NCI-H82 (cell line): ENCODE measurements around the gene PTOV1.

Experiments
- DNase-seq: peaks from one replicate; lab custom pipeline; 2025; lab: John Stamatoyannopoulos, UW

PTOV1 gene

GRCh38 chr19:49817964-49818648 is 32.9 kb upstream of the PTOV1 start, which contains the start of gene MED25:
TSS of gene MED25 (plus strand) at chr19:49818289. CDS start at chr19:49818342, 53 bp downstream.
- peak; percentile 95 for DNase-seq

DNA sequence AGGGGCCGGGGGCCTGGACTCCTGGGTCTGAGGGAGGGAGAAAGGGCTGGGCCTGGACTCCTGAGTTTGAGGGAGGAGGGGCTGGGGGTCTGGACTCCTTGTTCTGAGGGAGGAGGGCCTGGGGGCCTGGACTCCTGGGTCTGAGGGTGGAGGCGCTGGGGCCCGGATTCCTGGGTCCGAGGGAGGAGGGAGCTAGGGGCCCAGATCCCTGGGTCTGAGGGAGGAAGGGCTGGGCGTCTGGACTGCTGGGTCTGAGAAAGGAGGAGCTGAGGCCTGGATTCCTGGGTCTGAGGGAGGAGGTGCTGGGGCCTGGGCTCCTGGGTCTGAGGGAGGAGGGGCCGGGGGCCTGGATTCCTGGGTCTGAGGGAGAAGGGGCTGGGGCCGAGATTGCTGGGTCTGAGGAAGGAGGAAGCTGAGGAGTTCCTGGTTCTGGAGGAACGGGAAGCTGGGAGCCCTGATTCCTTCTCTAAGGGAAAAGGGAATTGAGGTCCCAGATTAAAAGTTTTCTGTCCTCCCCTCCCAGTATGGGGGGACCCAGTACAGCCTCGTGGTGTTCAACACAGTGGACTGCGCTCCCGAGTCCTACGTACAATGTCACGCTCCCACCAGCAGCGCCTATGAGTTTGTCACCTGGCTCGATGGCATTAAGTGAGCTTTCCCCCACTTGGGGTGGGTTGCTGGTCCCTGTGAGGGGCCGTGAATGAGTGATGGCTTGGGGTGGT is 32.1 kb upstream of the PTOV1 start:
- DNase-seq, result peak; percentile 66

- DNase-seq, result peak; percentile 58
Measured at GRCh38 chr19:49819452-49820115, 31.4 kb upstream of the PTOV1 start.

- DNase-seq, result peak; percentile 99
Measured at GRCh38 chr19:49820125-49820524, 30.8 kb upstream of the PTOV1 start.

DNA sequence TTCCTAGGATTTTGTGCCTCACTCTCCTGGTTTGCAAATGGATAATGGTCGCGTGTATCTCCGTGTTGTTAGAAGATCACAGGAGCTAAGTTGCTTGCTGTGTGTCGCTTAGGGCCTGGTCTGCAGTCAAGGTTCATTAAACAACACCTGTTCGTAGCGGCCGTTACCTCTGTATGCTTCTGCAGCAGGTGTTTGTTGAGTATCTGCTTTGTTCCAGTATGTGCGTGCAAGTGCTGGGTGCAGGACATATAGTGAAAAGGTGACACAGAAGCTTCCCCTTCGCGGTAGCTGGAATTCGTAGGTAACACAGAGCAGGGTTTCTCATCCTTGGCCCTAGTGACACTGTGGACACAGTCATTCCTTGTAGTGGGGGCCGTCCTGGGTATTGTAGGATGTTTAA is 27.5 kb upstream of the PTOV1 start:
- DNase-seq, result no peak

DNA sequence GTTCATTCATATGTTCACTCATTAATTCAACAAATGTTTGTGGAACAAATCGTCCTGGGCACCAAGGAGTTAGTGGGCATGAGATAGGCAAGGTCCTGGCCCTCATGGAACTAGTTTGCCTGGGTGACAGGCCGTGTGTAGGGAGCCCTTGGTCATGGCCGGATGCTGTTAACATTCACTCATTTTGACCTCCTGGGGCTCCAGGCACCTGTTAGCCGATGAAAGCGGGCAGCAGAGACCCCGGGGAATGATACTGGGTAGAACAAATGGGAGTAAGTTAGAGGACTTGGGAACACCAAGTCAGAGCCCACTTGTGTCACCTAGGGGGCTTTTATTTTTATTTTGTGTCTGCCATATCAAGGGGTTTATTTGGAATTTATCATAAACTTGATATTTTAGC is 26.3 kb upstream of the PTOV1 start:
- DNase-seq, result no peak

DNA sequence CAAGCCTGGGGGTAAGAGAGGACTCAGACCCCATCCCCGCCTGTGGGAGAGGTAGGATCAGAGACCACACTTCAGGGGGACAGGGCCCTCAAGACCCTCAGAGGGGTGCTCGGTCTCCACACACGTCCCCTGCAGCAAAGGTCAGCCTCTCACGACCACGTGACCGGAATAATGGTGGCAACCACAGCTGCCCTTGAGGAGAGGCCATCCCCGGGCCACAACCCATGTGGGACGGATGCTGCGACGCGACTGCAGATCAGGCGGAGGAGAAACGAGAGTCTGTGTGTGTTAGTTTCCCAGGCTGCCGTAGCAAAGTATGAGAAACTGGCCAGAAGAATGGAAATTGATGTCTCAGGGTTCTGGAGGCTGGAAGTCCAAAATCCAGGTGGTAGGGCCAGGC is 23.9 kb upstream of the PTOV1 start:
- DNase-seq, result no peak

- DNase-seq, result no peak
Measured at GRCh38 chr19:49829200-49829599, 21.8 kb upstream of the PTOV1 start.

GRCh38 chr19:49829721-49830120 is 21.2 kb upstream of the PTOV1 start:
- DNase-seq, result no peak

GRCh38 chr19:49830766-49831165 is 20.2 kb upstream of the PTOV1 start:
- no peak for DNase-seq

DNA sequence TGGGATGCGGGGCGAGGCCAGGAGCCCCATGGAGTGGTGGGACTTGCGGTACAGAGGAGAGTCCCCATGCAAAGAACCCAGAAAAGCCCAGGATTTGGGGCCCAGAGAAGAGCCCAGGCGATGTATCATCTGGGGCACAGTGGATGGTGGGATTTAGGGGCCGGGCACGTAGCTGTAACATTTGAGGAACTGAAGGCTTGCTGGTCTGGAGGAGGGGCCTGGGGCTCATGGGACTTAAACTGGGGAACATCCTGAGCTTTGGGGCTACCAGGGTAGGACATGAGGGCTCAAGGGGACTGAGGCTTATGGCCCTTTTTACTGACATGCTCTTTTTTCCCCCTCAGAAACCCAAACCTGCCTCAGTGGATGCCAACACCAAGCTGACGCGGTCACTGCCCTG is 19.4 kb upstream of the PTOV1 start:
- no peak for DNase-seq

DNA sequence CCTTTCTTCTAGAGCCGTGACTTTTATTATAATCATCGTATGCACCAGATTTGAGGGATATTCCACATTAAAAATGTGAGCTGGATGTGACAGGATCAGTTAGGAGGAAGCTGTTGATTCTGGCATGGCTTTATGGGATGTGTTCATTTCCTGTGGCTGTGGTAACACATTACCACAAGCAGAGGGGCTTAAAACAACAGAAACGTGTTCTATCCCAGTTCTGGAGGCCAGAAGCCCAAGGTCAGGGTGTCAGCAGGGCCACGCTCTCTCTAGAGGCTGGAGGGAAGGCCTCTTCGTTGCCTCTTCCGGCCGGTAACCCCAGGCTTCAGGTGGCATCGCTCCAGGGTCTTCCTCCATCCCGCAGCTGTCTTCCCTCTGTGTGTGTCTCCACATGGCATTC is 18.4 kb upstream of the PTOV1 start:
- no peak for DNase-seq

GRCh38 chr19:49833599-49833998 is 17.4 kb upstream of the PTOV1 start:
- no peak for DNase-seq

DNA sequence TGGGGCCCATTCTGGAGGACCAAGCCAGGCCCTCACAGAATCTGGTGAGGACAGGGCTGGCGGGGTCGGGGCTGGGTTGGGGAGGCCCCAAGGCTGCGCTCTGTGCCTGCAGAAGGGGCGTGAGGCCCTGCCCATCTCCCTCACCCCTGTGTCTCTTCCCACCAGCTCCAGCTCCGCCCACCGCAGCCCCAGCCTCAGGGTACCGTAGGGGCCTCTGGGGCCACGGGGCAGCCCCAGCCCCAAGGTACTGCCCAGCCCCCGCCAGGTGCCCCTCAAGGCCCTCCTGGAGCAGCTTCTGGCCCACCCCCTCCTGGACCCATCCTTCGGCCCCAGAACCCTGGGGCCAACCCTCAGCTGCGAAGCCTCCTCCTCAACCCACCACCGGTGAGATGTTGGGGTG is 15.4 kb upstream of the PTOV1 start:
- DNase-seq, result no peak

- no peak for DNase-seq
Measured at GRCh38 chr19:49836176-49837008, 14.6 kb upstream of the PTOV1 start.

DNA sequence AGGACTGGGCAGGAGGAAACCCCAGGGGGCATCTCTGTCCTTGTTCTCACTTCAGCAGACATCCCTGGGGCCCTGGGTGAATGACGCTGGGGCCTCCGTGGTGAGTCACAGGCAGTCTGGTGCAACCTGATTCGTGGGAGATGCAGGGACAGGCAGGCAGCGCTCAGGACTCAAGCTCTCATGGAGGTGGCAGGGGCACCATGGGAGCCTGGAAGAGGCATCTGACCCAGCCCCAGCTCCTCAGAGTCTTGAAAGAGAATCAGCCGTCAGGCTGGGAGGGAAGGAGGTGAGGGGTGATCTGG is 14.0 kb upstream of the PTOV1 start:
- no peak for DNase-seq

DNA sequence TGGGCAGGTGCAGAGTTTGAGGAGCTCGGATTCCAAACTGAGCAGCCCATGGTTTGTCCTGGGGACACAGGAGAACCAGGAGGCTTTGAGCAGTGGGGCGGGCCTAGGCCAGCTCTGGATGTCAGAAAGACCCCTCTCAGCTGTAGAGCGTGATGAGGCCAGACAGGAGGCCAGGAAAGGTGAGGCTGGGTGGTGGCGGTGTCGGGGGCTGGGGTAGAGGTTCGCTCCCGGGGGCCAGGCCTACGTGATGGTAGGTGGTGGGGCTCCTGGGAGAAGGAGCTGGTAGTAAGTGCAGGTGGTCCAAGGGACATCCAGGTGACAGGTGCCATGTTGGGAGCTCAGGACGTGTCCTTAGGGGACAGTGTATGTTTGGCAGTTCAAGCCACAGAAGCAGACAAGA is 13.5 kb upstream of the PTOV1 start:
- no peak for DNase-seq

DNA sequence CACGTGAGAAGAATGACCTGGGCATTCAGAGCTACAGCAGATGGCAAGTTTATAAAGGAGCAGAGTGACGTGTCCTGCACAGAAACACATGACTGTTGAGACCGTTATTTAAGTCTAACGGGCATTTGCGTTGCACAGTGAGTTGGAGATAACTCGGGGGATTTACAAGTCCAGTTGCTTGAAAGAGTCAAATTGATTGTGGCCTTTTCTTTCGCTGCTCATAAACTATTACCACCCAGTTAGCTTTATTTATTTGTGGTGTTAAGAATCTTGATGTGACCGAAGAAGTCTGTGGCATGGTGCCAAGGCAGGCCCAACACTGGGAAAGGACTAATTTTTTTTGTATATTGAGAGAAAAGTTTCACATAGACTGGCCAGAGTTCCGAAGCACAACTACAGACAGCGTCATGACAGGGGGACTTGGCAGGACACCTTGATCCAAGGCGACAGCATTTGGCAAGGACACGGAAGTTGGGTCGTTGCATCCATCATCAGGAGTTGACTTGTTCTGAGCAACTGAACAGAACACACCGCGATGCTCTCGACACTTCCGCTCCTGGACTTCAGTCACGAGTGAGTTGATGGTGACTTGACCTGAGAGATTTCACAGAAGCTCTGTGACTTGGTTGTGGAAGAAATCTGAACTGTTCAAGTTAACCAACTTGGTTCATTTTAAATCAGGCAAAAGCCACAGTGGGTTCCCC is 11.9 kb upstream of the PTOV1 start:
- no peak for DNase-seq

GRCh38 chr19:49839713-49840112 is 11.2 kb upstream of the PTOV1 start:
- DNase-seq, result no peak

DNA sequence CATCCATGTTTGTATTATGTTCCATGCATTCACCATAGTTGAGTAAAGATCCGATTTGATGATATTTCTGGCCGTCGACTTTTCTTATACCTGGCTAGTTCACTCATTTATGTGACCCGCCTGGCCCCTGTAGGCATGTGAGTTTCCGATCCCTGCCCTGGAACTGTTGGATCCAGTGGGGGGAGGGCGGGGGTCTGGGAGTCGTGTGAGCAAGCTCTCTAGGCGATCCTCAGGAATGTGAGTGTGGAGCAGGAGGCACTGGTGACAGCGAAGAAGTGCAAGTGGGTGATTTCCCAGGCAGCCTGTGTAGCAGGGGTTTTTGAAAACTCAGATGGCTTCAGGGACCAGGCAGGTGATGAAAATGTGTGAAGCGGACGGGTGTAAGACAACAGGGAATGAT is 10.6 kb upstream of the PTOV1 start:
- DNase-seq, result no peak

- DNase-seq, result no peak
Measured at GRCh38 chr19:49840736-49841249, 10.2 kb upstream of the PTOV1 start.

- no peak for DNase-seq
Measured at GRCh38 chr19:49843265-49843664, 7.7 kb upstream of the PTOV1 start.
